ENCODE measurements around the gene MIA2. TPM values are rescaled to one million over a fixed set of nuclear protein-coding genes. Genes with fewer than 3 reads are reported as not detected.

Gene MIA2
- total and polyA plus RNA-seq, 9 of the 15 experiments (the other 6 are each of a cell fraction or from before 2014, with no cell fraction given) = 6.0 to 21.8 (median 12.8) TPM

- no peaks in the 10 kb centered on the region for H3K9me1 ChIP-seq (ENCODE audit: control insufficient read depth, insufficient read depth, low read length)
- H2AFZ ChIP-seq (ENCODE audit: low read depth, low read length) = no peak overlapping the region
- H3K27me3 ChIP-seq (ENCODE audit: control insufficient read depth in 2 of 2, insufficient read depth in 2 of 2, low read length in 2 of 2) = no peaks in the 10 kb centered on the region
- no peaks in the 10 kb centered on the region for H3K9me3 ChIP-seq (replicated peaks; ENCODE audit: control insufficient read depth, insufficient read depth, low read depth, low read length)
- in situ Hi-C loops (cut with MboI) = no loop called here
- H3K27ac ChIP-seq (ENCODE audit: extremely low read depth, low read depth, low read length) = no peak overlapping the region
- ChIA-PET POLR2A (no interaction called here), CTCF (ENCODE audit: low intra/inter-chr PET ratio) (no interaction called here)
- no peak for TF ChIP-seq TCF3 (CRISPR knock-in tag; IDR thresholded peaks at IDR 0.05)
- TF ChIP-seq, protein P1, sequence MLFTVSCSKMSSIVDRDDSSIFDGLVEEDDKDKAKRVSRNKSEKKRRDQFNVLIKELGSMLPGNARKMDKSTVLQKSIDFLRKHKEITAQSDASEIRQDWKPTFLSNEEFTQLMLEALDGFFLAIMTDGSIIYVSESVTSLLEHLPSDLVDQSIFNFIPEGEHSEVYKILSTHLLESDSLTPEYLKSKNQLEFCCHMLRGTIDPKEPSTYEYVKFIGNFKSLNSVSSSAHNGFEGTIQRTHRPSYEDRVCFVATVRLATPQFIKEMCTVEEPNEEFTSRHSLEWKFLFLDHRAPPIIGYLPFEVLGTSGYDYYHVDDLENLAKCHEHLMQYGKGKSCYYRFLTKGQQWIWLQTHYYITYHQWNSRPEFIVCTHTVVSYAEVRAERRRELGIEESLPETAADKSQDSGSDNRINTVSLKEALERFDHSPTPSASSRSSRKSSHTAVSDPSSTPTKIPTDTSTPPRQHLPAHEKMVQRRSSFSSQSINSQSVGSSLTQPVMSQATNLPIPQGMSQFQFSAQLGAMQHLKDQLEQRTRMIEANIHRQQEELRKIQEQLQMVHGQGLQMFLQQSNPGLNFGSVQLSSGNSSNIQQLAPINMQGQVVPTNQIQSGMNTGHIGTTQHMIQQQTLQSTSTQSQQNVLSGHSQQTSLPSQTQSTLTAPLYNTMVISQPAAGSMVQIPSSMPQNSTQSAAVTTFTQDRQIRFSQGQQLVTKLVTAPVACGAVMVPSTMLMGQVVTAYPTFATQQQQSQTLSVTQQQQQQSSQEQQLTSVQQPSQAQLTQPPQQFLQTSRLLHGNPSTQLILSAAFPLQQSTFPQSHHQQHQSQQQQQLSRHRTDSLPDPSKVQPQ (CRISPR knock-in tag; IDR thresholded peaks at IDR 0.05; ENCODE audit: borderline replicate concordance) = no peak
- TF ChIP-seq, protein P2, sequence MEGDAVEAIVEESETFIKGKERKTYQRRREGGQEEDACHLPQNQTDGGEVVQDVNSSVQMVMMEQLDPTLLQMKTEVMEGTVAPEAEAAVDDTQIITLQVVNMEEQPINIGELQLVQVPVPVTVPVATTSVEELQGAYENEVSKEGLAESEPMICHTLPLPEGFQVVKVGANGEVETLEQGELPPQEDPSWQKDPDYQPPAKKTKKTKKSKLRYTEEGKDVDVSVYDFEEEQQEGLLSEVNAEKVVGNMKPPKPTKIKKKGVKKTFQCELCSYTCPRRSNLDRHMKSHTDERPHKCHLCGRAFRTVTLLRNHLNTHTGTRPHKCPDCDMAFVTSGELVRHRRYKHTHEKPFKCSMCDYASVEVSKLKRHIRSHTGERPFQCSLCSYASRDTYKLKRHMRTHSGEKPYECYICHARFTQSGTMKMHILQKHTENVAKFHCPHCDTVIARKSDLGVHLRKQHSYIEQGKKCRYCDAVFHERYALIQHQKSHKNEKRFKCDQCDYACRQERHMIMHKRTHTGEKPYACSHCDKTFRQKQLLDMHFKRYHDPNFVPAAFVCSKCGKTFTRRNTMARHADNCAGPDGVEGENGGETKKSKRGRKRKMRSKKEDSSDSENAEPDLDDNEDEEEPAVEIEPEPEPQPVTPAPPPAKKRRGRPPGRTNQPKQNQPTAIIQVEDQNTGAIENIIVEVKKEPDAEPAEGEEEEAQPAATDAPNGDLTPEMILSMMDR (IDR thresholded peaks at IDR 0.05 in 2 of 3, conservative IDR thresholded peaks at IDR 0.05 in 1 of 3; ENCODE audit: insufficient read depth in 2 of 3, low read depth in 1 of 3, low read length in 3 of 3) = no peak
- TF ChIP-seq EHMT2 (IDR thresholded peaks at IDR 0.05) = no peak
- 31% methylated on average over 3 of the region's 3 CpGs for WGBS (ENCODE audit: insufficient coverage, low coverage, missing lambda C conversion rate)
- no peaks in the 10 kb centered on the region for H3K4me1 ChIP-seq (replicated peaks in 1 of 2; ENCODE audit: control insufficient read depth in 2 of 2, insufficient read depth in 2 of 2, low read length in 2 of 2)
- DNase-seq (ENCODE audit: extremely low read depth in 1 of 4, low spot score in 3 of 4) (no peak), ATAC-seq (no peak), FAIRE-seq (no peak)
- no peak overlapping the region for H3K9ac ChIP-seq (ENCODE audit: insufficient read depth in 1 of 2, low read depth in 2 of 2, low read length in 2 of 2)
- no peaks in the 10 kb centered on the region for H3K79me2 ChIP-seq (ENCODE audit: control insufficient read depth, insufficient read depth, low read length)
- H3K36me3 ChIP-seq (ENCODE audit: control insufficient read depth, insufficient read depth, low read length) = no peaks in the 10 kb centered on the region
- BruUV-seq (replicated peaks) = no TSS peak
- H3K4me2 ChIP-seq (ENCODE audit: insufficient read depth, low read length) = no peak overlapping the region
- intact Hi-C loops (cut with micrococcal nuclease) = no loop called here
- H3K4me3 ChIP-seq = no peak overlapping the region
- no peaks in the 10 kb centered on the region for H4K20me1 ChIP-seq (replicated peaks; ENCODE audit: control insufficient read depth, insufficient read depth, low read length)
Observed at GRCh38 chr14:39243831-39244230, 10.1 kb downstream of the MIA2 start.
